GM21576 (cell line): ENCODE measurements around the gene VSIG10L.

Source experiments
- ATAC-seq: cut with Tn5 transposase; IDR thresholded peaks from one replicate; pipeline ENCODE4 v1.9.1; 2021; ENCODE audit warnings: mild to moderate bottlenecking, moderate library complexity; ENCODE audit not compliant: unreplicated experiment

The VSIG10L gene

GRCh38 chr19:51341976-51342580 lies at the start of gene VSIG10L:
Gene VSIG10L (minus strand): TSS chr19:51342139. CDS start chr19:51342124, 15 bp downstream.
- no peak for ATAC-seq

- ATAC-seq, result no peak
These were observed 49.2 kb upstream of the VSIG10L start for GRCh38 chr19:51391073-51391611.

GRCh38 chr19:51389143-51389542 lies 47.2 kb upstream of the VSIG10L start:
- no peak for ATAC-seq

- ATAC-seq, result no peak
These were observed 46.0 kb upstream of the VSIG10L start, which contains the start of gene LIM2 for GRCh38 chr19:51387924-51388389. Gene LIM2 (minus strand): TSS chr19:51387974. CDS start chr19:51387443, 531 bp downstream.

- ATAC-seq, result no peak
These were observed 45.1 kb upstream of the VSIG10L start for GRCh38 chr19:51386882-51387520.

GRCh38 chr19:51382004-51382403 lies 40.1 kb upstream of the VSIG10L start:
- ATAC-seq, result no peak

GRCh38 chr19:51380379-51380778 lies 38.4 kb upstream of the VSIG10L start:
- ATAC-seq, result no peak

GRCh38 chr19:51377422-51377821 lies 35.5 kb upstream of the VSIG10L start:
- ATAC-seq, result no peak

- no peak for ATAC-seq
These were observed 33.7 kb upstream of the VSIG10L start for GRCh38 chr19:51375504-51376221.

GRCh38 chr19:51372649-51373504 lies 30.9 kb upstream of the VSIG10L start, which contains the start of gene NKG7:
Gene NKG7 (minus strand): TSS chr19:51372654. CDS start chr19:51372535, 119 bp downstream.
- no peak for ATAC-seq

GRCh38 chr19:51372021-51372648 lies 30.2 kb upstream of the VSIG10L start:
- ATAC-seq, result no peak

- ATAC-seq, result no peak
These were observed 29.3 kb upstream of the VSIG10L start for GRCh38 chr19:51371186-51371690.

GRCh38 chr19:51370230-51370629 lies 28.3 kb upstream of the VSIG10L start:
- no peak for ATAC-seq

- ATAC-seq, result no peak
These were observed 26.7 kb upstream of the VSIG10L start, which contains the start of gene CLDND2 for GRCh38 chr19:51368366-51369282. Gene CLDND2 (minus strand): TSS chr19:51369003. CDS start chr19:51368577, 426 bp downstream.

- peak; percentile 75 for ATAC-seq
These were observed 25.8 kb upstream of the VSIG10L start for GRCh38 chr19:51367565-51368365.

GRCh38 chr19:51367255-51367564 lies 25.3 kb upstream of the VSIG10L start:
- ATAC-seq, result peak; percentile 16

- no peak for ATAC-seq
These were observed 24.7 kb upstream of the VSIG10L start for GRCh38 chr19:51366389-51367254.
